ENCODE measurements around the gene AHCYL2.
"Not testable (repeated sequence)": the region's sequence is repeated elsewhere in the genome, so short reads cannot be mapped to it uniquely, and the experiment has no call there.

The AHCYL2 gene

DNA sequence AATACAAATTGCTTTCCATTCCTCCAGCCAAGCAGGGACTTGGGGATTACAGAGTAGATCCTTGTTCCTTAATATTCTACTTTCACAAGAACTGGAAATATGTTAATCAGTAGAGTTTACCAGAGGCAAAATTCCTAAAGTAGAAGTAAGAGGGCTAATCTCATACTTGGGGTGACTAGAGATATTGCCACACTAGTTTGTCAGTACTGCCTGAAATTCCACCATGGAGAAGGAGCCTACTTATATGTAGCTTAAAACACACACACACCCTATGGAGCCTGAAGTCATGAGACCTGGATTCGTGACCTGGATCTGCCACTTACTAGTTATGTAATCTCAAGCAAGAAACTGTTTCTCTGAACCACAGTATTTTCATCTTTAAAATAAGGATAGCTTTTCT lies 243.3 kb downstream of the AHCYL2 start:
- TF ChIP-seq, protein P1, sequence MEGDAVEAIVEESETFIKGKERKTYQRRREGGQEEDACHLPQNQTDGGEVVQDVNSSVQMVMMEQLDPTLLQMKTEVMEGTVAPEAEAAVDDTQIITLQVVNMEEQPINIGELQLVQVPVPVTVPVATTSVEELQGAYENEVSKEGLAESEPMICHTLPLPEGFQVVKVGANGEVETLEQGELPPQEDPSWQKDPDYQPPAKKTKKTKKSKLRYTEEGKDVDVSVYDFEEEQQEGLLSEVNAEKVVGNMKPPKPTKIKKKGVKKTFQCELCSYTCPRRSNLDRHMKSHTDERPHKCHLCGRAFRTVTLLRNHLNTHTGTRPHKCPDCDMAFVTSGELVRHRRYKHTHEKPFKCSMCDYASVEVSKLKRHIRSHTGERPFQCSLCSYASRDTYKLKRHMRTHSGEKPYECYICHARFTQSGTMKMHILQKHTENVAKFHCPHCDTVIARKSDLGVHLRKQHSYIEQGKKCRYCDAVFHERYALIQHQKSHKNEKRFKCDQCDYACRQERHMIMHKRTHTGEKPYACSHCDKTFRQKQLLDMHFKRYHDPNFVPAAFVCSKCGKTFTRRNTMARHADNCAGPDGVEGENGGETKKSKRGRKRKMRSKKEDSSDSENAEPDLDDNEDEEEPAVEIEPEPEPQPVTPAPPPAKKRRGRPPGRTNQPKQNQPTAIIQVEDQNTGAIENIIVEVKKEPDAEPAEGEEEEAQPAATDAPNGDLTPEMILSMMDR (IDR thresholded peaks at IDR 0.05) = no peak
- H3K9me3 ChIP-seq = no peaks in the 10 kb centered on the region
- H3K27ac ChIP-seq = no peak overlapping the region
- H3K27me3 ChIP-seq = peaks cover 85% of the 10 kb centered on the region
- no peaks in the 10 kb centered on the region for H3K36me3 ChIP-seq
- H3K4me3 ChIP-seq (ENCODE audit: low read depth in 1 of 2, low read length in 1 of 2) = no peak overlapping the region
- H3K4me1 ChIP-seq (ENCODE audit: control insufficient read depth in 1 of 2, insufficient read depth in 1 of 2, low read depth in 1 of 2, low read length in 1 of 2) = peaks cover 2% of the 10 kb centered on the region in 2 experiments

DNA sequence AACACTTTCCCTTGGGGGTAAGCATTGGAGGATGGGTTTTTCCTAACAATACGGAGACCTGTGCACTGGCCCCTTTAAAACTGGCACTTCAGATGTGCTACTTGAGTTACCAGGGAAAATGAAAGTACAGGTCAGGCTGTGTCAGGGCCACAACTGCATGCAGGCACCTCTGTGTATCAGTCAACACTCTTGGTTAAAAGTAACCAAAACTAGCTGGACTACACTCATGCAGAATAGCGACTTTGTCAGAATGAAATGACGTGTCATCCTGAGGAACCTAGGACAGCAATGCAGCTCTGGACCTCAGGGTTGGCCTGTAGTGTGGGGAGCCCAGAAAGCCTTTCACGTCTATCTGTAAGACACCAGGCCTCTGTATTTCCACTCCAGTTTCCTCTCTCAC lies 243.7 kb downstream of the AHCYL2 start:
- Histone ChIP-seq H3K4me3 (ENCODE audit: low read depth in 1 of 2, low read length in 1 of 2) (no peak overlapping the region), H3K4me1 (ENCODE audit: control insufficient read depth in 1 of 2, insufficient read depth in 1 of 2, low read depth in 1 of 2, low read length in 1 of 2) (no peaks in the 10 kb centered on the region), H3K27ac (no peak overlapping the region), H3K36me3 (no peaks in the 10 kb centered on the region), H3K27me3 (peaks cover 81% of the 10 kb centered on the region), H3K9me3 (no peaks in the 10 kb centered on the region)
- TF ChIP-seq, protein P1 (IDR thresholded peaks at IDR 0.05) = no peak

DNA sequence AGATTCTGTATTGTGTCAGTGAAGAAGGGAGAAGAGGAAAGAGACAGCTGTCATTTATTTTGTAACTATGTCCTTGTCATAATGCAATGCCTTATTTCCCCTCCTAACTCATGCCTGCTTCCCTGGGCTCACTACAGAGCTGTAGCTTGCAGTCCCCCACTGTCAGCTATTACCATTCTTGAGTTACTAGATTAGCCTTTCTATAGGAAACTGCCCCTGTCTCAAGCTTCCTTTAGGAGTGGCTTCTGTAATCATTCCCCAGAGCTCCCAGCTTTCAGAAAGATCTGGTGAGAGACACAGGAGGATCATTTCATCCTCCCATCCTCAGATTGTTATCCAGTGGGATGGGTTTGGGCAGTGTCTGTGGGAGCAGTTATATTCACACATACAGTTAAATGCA lies 245.1 kb downstream of the AHCYL2 start:
- no peaks in the 10 kb centered on the region for H3K4me1 ChIP-seq (ENCODE audit: control insufficient read depth in 1 of 2, insufficient read depth in 1 of 2, low read depth in 1 of 2, low read length in 1 of 2)
- no peak overlapping the region for H3K4me3 ChIP-seq (ENCODE audit: low read depth in 1 of 2, low read length in 1 of 2)
- no peak overlapping the region for H3K27ac ChIP-seq
- TF ChIP-seq, protein P1 (IDR thresholded peaks at IDR 0.05) = no peak
- peaks cover 67% of the 10 kb centered on the region for H3K27me3 ChIP-seq
- no peaks in the 10 kb centered on the region for H3K9me3 ChIP-seq
- H3K36me3 ChIP-seq = no peaks in the 10 kb centered on the region

DNA sequence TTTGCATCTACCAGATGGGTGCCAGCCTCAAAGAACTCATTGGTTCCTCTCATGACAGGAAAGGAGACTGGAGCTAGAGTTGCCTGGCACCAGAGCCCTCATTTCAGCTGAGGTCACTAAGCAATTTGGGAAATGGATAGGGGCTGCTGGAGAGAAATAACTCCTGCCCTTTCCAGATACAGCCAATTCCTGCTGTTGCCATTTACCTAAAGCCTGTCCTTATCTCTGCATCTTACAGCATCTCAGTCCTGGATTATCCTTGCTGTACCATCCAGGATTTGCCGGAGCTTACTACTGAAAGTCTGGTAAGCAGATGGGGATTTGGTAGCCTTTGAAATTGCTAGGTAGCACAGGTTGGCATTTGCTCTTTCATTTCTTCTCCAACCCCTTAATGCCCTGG lies 245.6 kb downstream of the AHCYL2 start:
- Histone ChIP-seq H3K4me1 (ENCODE audit: control insufficient read depth in 1 of 2, insufficient read depth in 1 of 2, low read depth in 1 of 2, low read length in 1 of 2) (no peaks in the 10 kb centered on the region), H3K9me3 (no peaks in the 10 kb centered on the region), H3K27me3 (peaks cover 62% of the 10 kb centered on the region), H3K36me3 (no peaks in the 10 kb centered on the region), H3K4me3 (ENCODE audit: low read depth in 1 of 2, low read length in 1 of 2) (no peak overlapping the region), H3K27ac (no peak overlapping the region)
- TF ChIP-seq, protein P1 (IDR thresholded peaks at IDR 0.05) = no peak

DNA sequence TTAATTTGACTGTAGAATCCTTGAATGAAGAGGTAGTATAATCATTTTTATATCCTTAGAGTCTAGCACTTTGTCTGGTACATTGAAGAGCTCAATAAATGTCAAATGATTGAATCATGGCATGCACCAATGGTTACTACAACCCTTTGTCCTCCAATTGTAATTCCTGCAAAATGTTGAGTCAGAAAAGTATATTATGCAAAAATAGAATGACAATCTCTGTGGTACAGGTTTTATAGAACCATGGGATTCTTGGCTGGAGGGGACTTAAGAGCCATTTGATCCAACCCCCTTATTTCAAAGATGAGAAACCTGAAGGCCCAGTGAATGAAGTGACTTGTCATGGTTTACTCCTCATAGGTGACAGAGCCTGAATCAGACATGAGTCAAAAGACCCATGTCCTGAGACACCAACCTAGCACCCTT lies 246.6 kb downstream of the AHCYL2 start:
- no peak overlapping the region for H3K4me3 ChIP-seq (ENCODE audit: low read depth in 1 of 2, low read length in 1 of 2)
- peaks cover 52% of the 10 kb centered on the region for H3K27me3 ChIP-seq
- no peaks in the 10 kb centered on the region for H3K9me3 ChIP-seq
- H3K4me1 ChIP-seq (ENCODE audit: control insufficient read depth in 1 of 2, insufficient read depth in 1 of 2, low read depth in 1 of 2, low read length in 1 of 2) = no peaks in the 10 kb centered on the region
- TF ChIP-seq, protein P1 (IDR thresholded peaks at IDR 0.05) = no peak
- H3K36me3 ChIP-seq = no peaks in the 10 kb centered on the region
- H3K27ac ChIP-seq = no peak overlapping the region

DNA sequence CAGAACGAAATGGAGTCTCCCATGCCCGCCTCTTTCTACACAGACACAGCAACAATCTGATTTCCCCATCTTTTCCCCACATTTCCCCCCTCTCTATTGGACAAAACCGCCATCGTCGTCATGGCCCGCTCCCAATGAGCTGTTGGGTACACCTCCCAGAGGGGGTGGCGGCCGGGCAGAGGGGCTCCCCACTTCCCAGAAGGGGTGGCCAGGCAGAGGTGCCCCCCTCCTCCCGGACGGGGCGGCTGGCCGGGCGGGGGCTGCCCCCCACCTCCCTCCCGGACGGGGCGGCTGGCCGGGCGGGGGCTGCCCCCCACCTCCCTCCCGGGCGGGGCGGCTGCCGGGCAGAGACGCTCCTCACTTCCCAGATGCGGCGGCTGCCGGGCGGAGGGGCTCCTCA lies 251.1 kb downstream of the AHCYL2 start:
- not testable (repeated sequence) for H3K27ac ChIP-seq; H3K4me3 ChIP-seq (ENCODE audit: low read depth in 1 of 2, low read length in 1 of 2); H3K9me3 ChIP-seq; H3K27me3 ChIP-seq; H3K36me3 ChIP-seq; H3K4me1 ChIP-seq (ENCODE audit: control insufficient read depth in 1 of 2, insufficient read depth in 1 of 2, low read depth in 1 of 2, low read length in 1 of 2)

DNA sequence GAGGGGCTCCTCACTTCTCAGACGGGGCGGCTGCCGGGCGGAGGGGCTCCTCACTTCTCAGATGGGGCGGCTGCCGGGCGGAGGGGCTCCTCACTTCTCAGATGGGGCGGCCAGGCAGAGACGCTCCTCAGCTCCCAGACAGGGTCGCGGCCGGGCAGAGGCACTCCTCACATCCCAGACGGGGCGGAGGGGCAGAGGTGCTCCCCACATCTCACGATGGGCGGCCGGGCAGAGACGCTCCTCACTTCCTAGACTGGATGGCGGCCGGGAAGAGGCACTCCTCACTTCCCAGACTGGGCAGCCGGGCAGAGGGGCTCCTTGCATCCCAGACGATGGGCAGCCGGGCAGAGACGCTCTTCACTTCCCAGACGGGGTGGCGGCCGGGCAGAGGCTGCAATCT lies 251.6 kb downstream of the AHCYL2 start:
- not testable (repeated sequence) for H3K9me3 ChIP-seq; H3K4me1 ChIP-seq (ENCODE audit: control insufficient read depth in 1 of 2, insufficient read depth in 1 of 2, low read depth in 1 of 2, low read length in 1 of 2); H3K4me3 ChIP-seq (ENCODE audit: low read depth in 1 of 2, low read length in 1 of 2); H3K27ac ChIP-seq; H3K27me3 ChIP-seq; H3K36me3 ChIP-seq

Data from neutrophil (primary cell).